Astrocyte (in vitro differentiated cells and primary cell): ENCODE data around the gene APOBR. TPM values are rescaled to one million over a fixed set of nuclear protein-coding genes. Genes with fewer than 3 reads are reported as not detected.

Experiments
- DNase-seq: peaks from one replicate; pipeline ENCODE4 v3.0.0-alpha.2; 2010; ENCODE audit warnings: low read depth
- FAIRE-seq: peaks from 2 replicates; lab custom pipeline; 2011; peaks lifted over from hg19 to GRCh38; lab: Jason Lieb, UNC
- H2AFZ ChIP-seq: 2 replicates; pipeline ENCODE4 v1.6.0; 2012; ENCODE audit warnings: low read depth, low read length, inconsistent platforms
- H3K27ac ChIP-seq: 2 replicates; pipeline ENCODE4 v1.5.1; 2011; ENCODE audit warnings: low read depth, low read length, inconsistent platforms
- H3K27me3 ChIP-seq: 2 replicates; pipeline ENCODE4 v1.6.0; 2011; ENCODE audit warnings: low read length, inconsistent platforms; ENCODE audit not compliant: insufficient read depth
- H3K36me3 ChIP-seq: 2 replicates; pipeline ENCODE4 v1.5.1; 2011; ENCODE audit warnings: low read length, inconsistent platforms; ENCODE audit not compliant: insufficient read depth
- H3K4me1 ChIP-seq: 2 replicates; pipeline ENCODE4 v1.5.1; 2011; ENCODE audit warnings: low read length, inconsistent platforms; ENCODE audit not compliant: insufficient read depth
- H3K4me2 ChIP-seq: 2 replicates; pipeline ENCODE4 v1.6.0; 2012; ENCODE audit warnings: low read length, inconsistent platforms
- H3K4me3 ChIP-seq: 2 replicates; pipeline ENCODE4 v1.5.1; 2011; ENCODE audit warnings: low read depth, mild to moderate bottlenecking, low read length, inconsistent platforms; ENCODE audit not compliant: insufficient read depth
- H3K79me2 ChIP-seq: 2 replicates; pipeline ENCODE4 v1.6.0; 2012; ENCODE audit warnings: mild to moderate bottlenecking, low read length, inconsistent platforms; ENCODE audit not compliant: insufficient read depth
- H3K9ac ChIP-seq: 2 replicates; pipeline ENCODE4 v1.6.0; 2012; ENCODE audit warnings: mild to moderate bottlenecking, low read length, inconsistent platforms
- H3K9me3 ChIP-seq: 2 replicates; pipeline ENCODE4 v1.5.1; 2012; ENCODE audit warnings: low read depth, mild to moderate bottlenecking, low read length, inconsistent platforms; ENCODE audit not compliant: insufficient read depth
- H4K20me1 ChIP-seq: 2 replicates; pipeline ENCODE4 v1.6.0; 2012; ENCODE audit warnings: low read length, inconsistent platforms; ENCODE audit not compliant: insufficient read depth
- H3K27ac Mint-ChIP-seq: one replicate; pipeline ENCODE4 v1.8.0; 2021; ENCODE audit warnings: mild to moderate bottlenecking, mixed read lengths; ENCODE audit not compliant: unreplicated experiment
- H3K27me3 Mint-ChIP-seq: one replicate; pipeline ENCODE4 v1.8.0; 2021; ENCODE audit warnings: low read depth, mixed read lengths; ENCODE audit not compliant: unreplicated experiment
- H3K36me3 Mint-ChIP-seq: one replicate; pipeline ENCODE4 v1.8.0; 2021; ENCODE audit warnings: low read depth, mixed read lengths; ENCODE audit not compliant: unreplicated experiment
- H3K4me1 Mint-ChIP-seq: one replicate; pipeline ENCODE4 v1.8.0; 2021; ENCODE audit warnings: low read depth, mixed read lengths; ENCODE audit not compliant: unreplicated experiment
- H3K4me3 Mint-ChIP-seq: one replicate; pipeline ENCODE4 v1.8.0; 2021; ENCODE audit warnings: mild to moderate bottlenecking, moderate library complexity, mixed read lengths; ENCODE audit not compliant: unreplicated experiment
- H3K9me3 Mint-ChIP-seq: one replicate; pipeline ENCODE4 v1.8.0; 2021; ENCODE audit warnings: mild to moderate bottlenecking, mixed read lengths; ENCODE audit not compliant: unreplicated experiment
- EZH2 ChIP-seq: IDR thresholded peaks from 2 replicates; pipeline ENCODE4 v1.6.1; 2012; ENCODE audit warnings: mild to moderate bottlenecking, low read length, inconsistent platforms; ENCODE audit not compliant: insufficient read depth
- total RNA-seq: library from RNA; stranded (reverse); gene quantifications from 2 replicates; pipeline ENCODE4 v1.2.1, GENCODE V29; 2021
- TF ChIP-seq, protein P1 (sequence below): IDR thresholded peaks from 2 replicates; pipeline ENCODE4 v1.5.1; 2011; ENCODE audit warnings: low read depth, mild to moderate bottlenecking, inconsistent platforms, low read length, moderate library complexity; ENCODE audit not compliant: insufficient read depth

Gene APOBR
- total RNA-seq, 1 donor from 2014 or later: not detected

DNA sequence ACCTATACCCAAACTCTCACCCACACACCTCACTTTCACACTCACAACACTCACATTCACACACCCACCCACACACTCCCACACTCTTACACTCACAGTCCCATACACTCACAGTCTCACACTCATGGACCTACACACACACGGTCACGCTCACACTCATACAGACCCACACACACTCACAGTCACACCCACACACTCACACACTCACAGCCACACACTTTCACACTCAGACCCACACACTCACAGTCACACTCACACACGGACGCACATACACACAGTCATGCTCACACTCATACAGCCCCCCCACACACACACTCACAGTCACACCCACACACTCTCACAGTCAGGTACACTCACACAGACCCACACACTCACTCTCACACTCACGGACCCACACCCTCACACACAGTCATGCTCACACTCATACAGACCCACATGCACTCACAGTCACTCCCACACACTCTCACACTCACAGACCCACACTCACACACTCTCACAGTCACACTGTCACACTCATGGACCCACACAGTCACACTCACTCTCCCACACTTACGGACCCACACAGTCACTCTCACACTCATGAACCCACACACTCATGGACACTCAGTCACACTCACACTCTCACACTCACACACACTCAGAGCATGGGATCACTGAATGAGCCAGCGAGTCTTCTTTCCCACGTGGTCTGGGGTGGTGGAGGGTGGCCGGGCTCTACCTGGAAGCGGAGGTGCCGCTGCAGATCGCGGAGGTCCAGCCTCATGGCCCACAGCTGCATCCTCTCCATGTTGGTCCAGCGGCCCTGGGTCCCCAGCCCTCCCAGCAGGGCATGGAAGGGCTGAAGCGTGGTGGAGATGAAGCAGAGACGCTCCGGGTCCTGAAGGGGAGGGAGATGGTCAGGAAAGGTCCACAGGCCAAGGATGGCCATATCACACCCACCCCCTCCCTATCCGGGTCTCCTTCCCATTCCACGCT, 7.1 kb downstream of the APOBR start:
- no peak overlapping the region for H3K4me3 ChIP-seq
- H3K9ac ChIP-seq: no peak overlapping the region
- no peaks in the 10 kb centered on the region for H3K36me3 ChIP-seq
- no peaks in the 10 kb centered on the region for H3K4me1 ChIP-seq
- Mint-ChIP-seq H3K9me3 (no peaks in the 10 kb centered on the region), H3K4me3 (no peak overlapping the region), H3K4me1 (peaks cover 8% of the 10 kb centered on the region), H3K27me3 (peaks cover 43% of the 10 kb centered on the region), H3K36me3 (peaks cover 4% of the 10 kb centered on the region), H3K27ac (no peak overlapping the region)
- no peak overlapping the region for H3K27ac ChIP-seq
- no peaks in the 10 kb centered on the region for H3K79me2 ChIP-seq
- no peak overlapping the region for H3K4me2 ChIP-seq
- H2AFZ ChIP-seq: no peak overlapping the region
- FAIRE-seq (no peak), DNase-seq (no peak)
- H3K27me3 ChIP-seq: peaks cover 7% of the 10 kb centered on the region
- TF ChIP-seq EZH2: no peak
- TF ChIP-seq, protein P1, sequence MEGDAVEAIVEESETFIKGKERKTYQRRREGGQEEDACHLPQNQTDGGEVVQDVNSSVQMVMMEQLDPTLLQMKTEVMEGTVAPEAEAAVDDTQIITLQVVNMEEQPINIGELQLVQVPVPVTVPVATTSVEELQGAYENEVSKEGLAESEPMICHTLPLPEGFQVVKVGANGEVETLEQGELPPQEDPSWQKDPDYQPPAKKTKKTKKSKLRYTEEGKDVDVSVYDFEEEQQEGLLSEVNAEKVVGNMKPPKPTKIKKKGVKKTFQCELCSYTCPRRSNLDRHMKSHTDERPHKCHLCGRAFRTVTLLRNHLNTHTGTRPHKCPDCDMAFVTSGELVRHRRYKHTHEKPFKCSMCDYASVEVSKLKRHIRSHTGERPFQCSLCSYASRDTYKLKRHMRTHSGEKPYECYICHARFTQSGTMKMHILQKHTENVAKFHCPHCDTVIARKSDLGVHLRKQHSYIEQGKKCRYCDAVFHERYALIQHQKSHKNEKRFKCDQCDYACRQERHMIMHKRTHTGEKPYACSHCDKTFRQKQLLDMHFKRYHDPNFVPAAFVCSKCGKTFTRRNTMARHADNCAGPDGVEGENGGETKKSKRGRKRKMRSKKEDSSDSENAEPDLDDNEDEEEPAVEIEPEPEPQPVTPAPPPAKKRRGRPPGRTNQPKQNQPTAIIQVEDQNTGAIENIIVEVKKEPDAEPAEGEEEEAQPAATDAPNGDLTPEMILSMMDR: no peak
- no peaks in the 10 kb centered on the region for H4K20me1 ChIP-seq
- no peaks in the 10 kb centered on the region for H3K9me3 ChIP-seq

GRCh38 chr16:28502290-28502689, 7.8 kb downstream of the APOBR start:
- no peak overlapping the region for H3K4me3 Mint-ChIP-seq
- H3K27ac ChIP-seq: no peak overlapping the region
- DNase-seq (no peak), FAIRE-seq (no peak)
- H3K79me2 ChIP-seq: no peaks in the 10 kb centered on the region
- no peak overlapping the region for H3K27ac Mint-ChIP-seq
- H3K4me3 ChIP-seq: no peak overlapping the region
- H2AFZ ChIP-seq: no peak overlapping the region
- no peaks in the 10 kb centered on the region for H4K20me1 ChIP-seq
- peaks cover 8% of the 10 kb centered on the region for H3K4me1 Mint-ChIP-seq
- peaks cover 4% of the 10 kb centered on the region for H3K36me3 Mint-ChIP-seq
- no peaks in the 10 kb centered on the region for H3K36me3 ChIP-seq
- no peak overlapping the region for H3K9ac ChIP-seq
- TF ChIP-seq, protein P1: no peak
- no peak for TF ChIP-seq EZH2
- H3K9me3 Mint-ChIP-seq: no peaks in the 10 kb centered on the region
- H3K4me1 ChIP-seq: no peaks in the 10 kb centered on the region
- peaks cover 43% of the 10 kb centered on the region for H3K27me3 Mint-ChIP-seq
- H3K4me2 ChIP-seq: no peak overlapping the region
- H3K27me3 ChIP-seq: peaks cover 7% of the 10 kb centered on the region
- H3K9me3 ChIP-seq: no peaks in the 10 kb centered on the region
